NB4 (cell line): Measurements from ENCODE around the gene ZNF628.

Experiments
- CTCF ChIP-seq: IDR thresholded peaks from one replicate; pipeline ENCODE4 v1.5.1; 2012; ENCODE audit warnings: low read depth, low read length
- MAX ChIP-seq: IDR thresholded peaks from 2 replicates; pipeline ENCODE4 v1.6.1; 2011; ENCODE audit warnings: low read depth, low read length
- POLR2A ChIP-seq: IDR thresholded peaks from 2 replicates; pipeline ENCODE4 v1.6.1; 2011; ENCODE audit warnings: mild to moderate bottlenecking; ENCODE audit not compliant: insufficient read length; ENCODE audit errors: extremely low read depth

GRCh38 chr19:55462722-55463121 is 13.7 kb upstream of the ZNF628 start:
- TF ChIP-seq CTCF (no peak), MAX (no peak), POLR2A (no peak)
